Endothelial cell of umbilical vein (primary cell): ENCODE measurements around the gene GPD1L. TPM values are rescaled to one million over a fixed set of nuclear protein-coding genes. Genes with fewer than 3 reads are reported as not detected.

ENCODE experiments used
- BruUV-seq: library from RNA; stranded (reverse); fragments of 400-500 nt; replicated peaks from 2 replicates; lab custom pipeline; 2021; lab: Mats Ljungman, UMichigan
- CTCF ChIA-PET: fragments of 300-600, 350-600 bp; sonication (Branson Sonifier 250); formaldehyde crosslinking; loops from one replicate; lab custom pipeline; 2021; ENCODE audit warnings: antibody characterized with exemption, inconsistent platforms; lab: Charles Lee
- POLR2A ChIA-PET: fragments of 300-600, 350-600 bp; sonication (Branson Sonifier 250); formaldehyde crosslinking; loops from one replicate; lab custom pipeline; 2021; ENCODE audit warnings: antibody characterized with exemption, inconsistent platforms; lab: Charles Lee
- DNase-seq: peaks from one replicate; pipeline ENCODE4 v3.0.0-alpha.2; 2011; ENCODE audit warnings: low read depth, low spot score
- FAIRE-seq: peaks from 2 replicates; lab custom pipeline; 2011; peaks lifted over from hg19 to GRCh38; lab: Jason Lieb, UNC
- H2AFZ ChIP-seq: 2 replicates; pipeline ENCODE4 v1.6.0; 2012; ENCODE audit warnings: low read depth, low read length, control low read depth, inconsistent platforms
- H3K27ac ChIP-seq: 2 replicates; pipeline ENCODE4 v1.5.1; 2011; ENCODE audit warnings: low read depth, mild to moderate bottlenecking, control low read depth, low read length, moderate library complexity; ENCODE audit not compliant: insufficient read depth
- H3K27me3 ChIP-seq, 2 experiments: 2 replicates each; pipeline versions ENCODE4 v1.6.0 to v1.6.1; 2011; ENCODE audit warnings: low read length in 2 of 2, mixed read lengths in 1 of 2; ENCODE audit not compliant: control insufficient read depth in 2 of 2, insufficient read depth in 2 of 2
- H3K36me3 ChIP-seq, 2 experiments: 2 replicates in 1 of 2; 3 replicates in 1 of 2; pipeline ENCODE4 v1.5.1; 2011; ENCODE audit warnings: low read length in 2 of 2, mild to moderate bottlenecking in 1 of 2, moderate library complexity in 1 of 2; ENCODE audit not compliant: control insufficient read depth in 2 of 2, insufficient read depth in 2 of 2; ENCODE audit errors: extremely low read depth in 1 of 2
- H3K4me1 ChIP-seq: 3 replicates; pipeline ENCODE4 v1.5.1; 2011; ENCODE audit warnings: mild to moderate bottlenecking, low read length; ENCODE audit not compliant: control insufficient read depth, insufficient read depth; ENCODE audit errors: extremely low read depth
- H3K4me2 ChIP-seq: 2 replicates; pipeline ENCODE4 v1.6.1; 2011; ENCODE audit warnings: low read length, control low read depth, mixed read lengths; ENCODE audit not compliant: insufficient read depth
- H3K4me3 ChIP-seq, 3 experiments: fragments of 200-600 bp in 1 of 3; sonication (generic), shearing (Covaris generic) in 1 of 3; replicated peaks in 1 of 3; 2 replicates each; pipeline ENCODE4 v1.5.1; 2011 to 2016; ENCODE audit warnings: control low read depth in 3 of 3, low read length in 3 of 3, mild to moderate bottlenecking in 2 of 3, inconsistent platforms in 1 of 3, low read depth in 1 of 3, moderate library complexity in 1 of 3; ENCODE audit not compliant: insufficient read depth in 1 of 3
- H3K79me2 ChIP-seq: 2 replicates; pipeline ENCODE4 v1.6.0; 2012; ENCODE audit warnings: low read length, inconsistent platforms; ENCODE audit not compliant: control insufficient read depth, insufficient read depth
- H3K9ac ChIP-seq: replicated peaks from 2 replicates; pipeline ENCODE3; 2011; ENCODE audit warnings: low read length, control low read depth; ENCODE audit not compliant: insufficient read depth; ENCODE audit errors: extremely low read depth
- H3K9me1 ChIP-seq: replicated peaks from 3 replicates; pipeline ENCODE4 v1.6.0; 2011; ENCODE audit warnings: mild to moderate bottlenecking, low read length; ENCODE audit not compliant: control insufficient read depth, insufficient read depth; ENCODE audit errors: extremely low read depth
- H3K9me3 ChIP-seq: replicated peaks from 2 replicates; pipeline ENCODE4 v1.5.1; 2012; ENCODE audit warnings: low read length, inconsistent platforms; ENCODE audit not compliant: control insufficient read depth, insufficient read depth
- H4K20me1 ChIP-seq: replicated peaks from 2 replicates; pipeline ENCODE3; 2011; ENCODE audit warnings: mild to moderate bottlenecking, low read length; ENCODE audit not compliant: control insufficient read depth, insufficient read depth; ENCODE audit errors: extremely low read depth
- CTCF ChIP-seq, 2 donors: IDR thresholded peaks; 1 replicate in 1 of 2; 2 replicates in 1 of 2; pipeline ENCODE4 v1.5.1; 2011; ENCODE audit warnings: low read length in 2 of 2, mild to moderate bottlenecking in 2 of 2, moderate library complexity in 2 of 2, control low read depth in 1 of 2, inconsistent platforms in 1 of 2, low read depth in 1 of 2; ENCODE audit not compliant: insufficient read depth in 1 of 2; ENCODE audit errors: extremely low read depth in 1 of 2
- EZH2 ChIP-seq: IDR thresholded peaks from 2 replicates; pipeline ENCODE4 v1.6.1; 2012; ENCODE audit warnings: borderline replicate concordance, low read depth, mild to moderate bottlenecking, moderate library complexity, low read length, inconsistent platforms; ENCODE audit not compliant: severe bottlenecking
- FOS ChIP-seq: IDR thresholded peaks from 2 replicates; pipeline ENCODE4 v1.6.1; 2011; ENCODE audit warnings: mild to moderate bottlenecking, low read length, moderate library complexity, borderline replicate concordance; ENCODE audit not compliant: insufficient read depth
- GATA2 ChIP-seq: IDR thresholded peaks from 2 replicates; pipeline ENCODE4 v1.7.0; 2011; ENCODE audit warnings: low read depth, mild to moderate bottlenecking, moderate library complexity, mixed read lengths, low read length; ENCODE audit not compliant: insufficient read length, insufficient read depth
- JUN ChIP-seq: IDR thresholded peaks from 2 replicates; pipeline ENCODE4 v1.6.1; 2011; ENCODE audit warnings: borderline replicate concordance, low read depth; ENCODE audit not compliant: insufficient read length, insufficient read depth
- dilution Hi-C: fragments of 300-500 bp; cut with MboI; formaldehyde crosslinking; loops from one replicate; pipeline ENCODE4 v1.15.0; 2019; ENCODE audit warnings: low sequenced_read_pairs; ENCODE audit not compliant: extremely low pct_ligation_motif_present
- intact Hi-C: fragments of 100-400 bp; cut with micrococcal nuclease; formaldehyde crosslinking; loops from one replicate; pipeline ENCODE4 v1.10.0; 2022
- polyA plus RNA-seq, 4 experiments: library from polyadenylated mRNA; depleted of rRNA in 3 of 4; stranded (reverse) in 3 of 4; unstranded in 1 of 4; fragments of >200 nt; gene quantifications; 2 replicates each; pipeline versions ENCODE4 v1.2.1 to v1.2.3, GENCODE V29; 2011 to 2012; ENCODE audit warnings: missing spikeins in 1 of 4
- total RNA-seq: library from RNA; stranded (reverse); gene quantifications from 2 replicates; pipeline ENCODE4 v1.2.3, GENCODE V29; 2021

The GPD1L gene
- total and polyA plus RNA-seq, 2 donors (not counting 3 experiments of a cell fraction or from before 2014, with no cell fraction given) = 5.1 to 12.9 TPM

- no TSS peak for BruUV-seq
These were observed 7.9 kb upstream of the GPD1L start for GRCh38 chr3:32098528-32098927.

More at GRCh38 chr3:32098528-32098927, 7.9 kb upstream of the GPD1L start:
- Histone ChIP-seq H3K4me2 (no peak overlapping the region), H3K9ac (no peak overlapping the region), H3K4me1 (no peaks in the 10 kb centered on the region), H3K79me2 (no peaks in the 10 kb centered on the region), H3K9me1 (no peaks in the 10 kb centered on the region), H3K9me3 (no peaks in the 10 kb centered on the region), H3K36me3 (no peaks in the 10 kb centered on the region), H4K20me1 (no peaks in the 10 kb centered on the region), H3K27ac (no peak overlapping the region), H3K4me3 (no peak overlapping the region), H2AFZ (no peak overlapping the region), H3K27me3 (peaks cover 0 to 2% of the 10 kb centered on the region in 2 experiments)
- dilution Hi-C loops = no loop called here
- no peak for DNase-seq
- ChIA-PET CTCF (no interaction called here), POLR2A (no interaction called here)
- FAIRE-seq = no peak
- intact Hi-C loops = no loop called here
- TF ChIP-seq CTCF (IDR thresholded peaks at IDR 0.05; ENCODE audit: extremely low read depth in 1 of 2, insufficient read depth in 1 of 2, low read depth in 1 of 2, low read length in 2 of 2) (no peak), GATA2 (no peak), FOS (no peak), JUN (no peak), EZH2 (no peak)
